ELR (cell line): ENCODE results near the gene RAMACL.
"Not testable (repeated sequence)": the region's sequence is repeated elsewhere in the genome, so short reads cannot be mapped to it uniquely, and the experiment has no call there.

Experiments used
- DNase-seq: peaks from one replicate; pipeline ENCODE4 v3.0.0-alpha.2; 2015; ENCODE audit warnings: low read depth

RAMACL gene

DNA sequence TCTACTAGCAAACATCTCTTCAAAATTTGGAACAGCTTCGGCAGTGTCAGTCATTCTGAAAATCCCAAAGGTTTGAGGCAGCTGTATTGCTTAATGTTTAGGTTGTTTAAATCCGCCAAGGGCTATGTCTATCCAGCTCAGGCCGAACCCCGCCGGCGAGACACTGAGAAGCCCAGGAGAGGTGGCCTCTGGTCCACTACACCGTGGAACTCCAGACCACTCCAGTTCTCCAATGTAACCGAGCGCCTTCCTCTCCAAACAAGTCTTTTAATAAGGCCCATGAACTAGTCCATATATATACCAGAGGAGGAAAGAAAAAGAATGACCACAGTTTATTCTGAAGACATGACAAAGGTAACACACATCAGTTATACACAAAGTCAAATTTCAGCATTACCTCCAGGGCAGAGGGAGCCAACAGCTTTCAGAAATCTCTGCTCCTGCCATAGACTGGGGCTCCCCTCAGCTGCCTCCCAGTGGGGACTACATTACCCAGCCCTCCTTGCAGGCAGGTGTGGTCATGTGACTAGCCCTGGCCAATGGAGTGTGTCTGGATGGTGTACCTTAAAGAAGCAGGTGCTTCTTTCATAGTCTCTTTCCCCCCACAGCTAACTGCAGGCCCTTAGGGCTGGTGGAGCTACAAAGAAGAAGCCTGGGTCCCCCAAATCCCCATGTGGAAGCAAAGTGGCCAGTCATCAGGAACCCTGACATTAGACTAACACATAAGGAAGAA lies at the start of gene RAMACL:
TSS of gene RAMACL (minus strand) at position 255 of the 733 bp plus-strand sequence. CDS start at position 54, 201 bp downstream.
- no peak for DNase-seq

DNA sequence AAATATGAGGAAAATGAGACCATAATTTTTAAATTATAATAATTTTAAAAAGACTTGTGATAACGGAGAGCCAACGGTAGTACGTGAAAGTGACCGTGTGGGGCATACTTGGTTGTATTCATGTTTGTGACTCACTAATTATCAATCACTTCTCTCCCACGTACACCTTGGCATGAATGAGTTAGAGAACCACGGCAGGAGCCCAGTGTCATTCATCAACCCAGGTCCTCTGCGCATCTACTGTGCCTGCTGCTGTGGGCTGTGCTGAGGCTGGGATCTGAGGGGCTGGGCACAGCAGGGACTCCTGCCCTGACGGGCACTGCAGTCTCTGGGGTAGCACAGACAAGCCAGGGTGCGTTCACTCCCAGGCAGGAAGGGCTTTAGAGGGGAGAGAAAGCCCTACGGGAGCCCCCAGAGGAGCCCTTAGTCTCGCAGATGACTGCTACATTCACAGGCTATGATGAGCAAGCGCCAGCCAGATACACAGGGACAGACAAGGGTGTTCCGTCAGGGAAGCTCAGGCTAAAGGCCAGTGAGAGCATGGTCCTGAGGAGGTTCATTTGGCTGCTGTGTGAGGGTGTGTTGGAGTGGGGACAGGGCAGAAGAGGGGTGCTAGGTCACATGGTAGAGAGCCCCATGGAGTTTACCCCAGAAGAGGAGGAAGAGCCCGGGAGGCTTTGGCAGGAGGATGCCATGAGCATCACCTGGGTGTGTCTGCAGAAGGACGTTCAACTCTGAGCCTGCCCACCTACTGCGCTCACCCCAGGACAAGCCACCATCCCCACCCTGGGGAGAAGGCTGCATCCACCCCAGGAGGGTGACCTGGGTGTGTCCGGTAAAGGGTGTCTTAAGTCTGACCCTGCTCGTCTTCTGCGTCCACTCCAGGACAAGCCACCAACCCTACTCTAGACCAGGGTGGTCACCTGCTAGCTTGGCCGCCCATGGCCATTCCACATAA lies 48.8 kb upstream of the RAMACL start:
- DNase-seq, result no peak

DNA sequence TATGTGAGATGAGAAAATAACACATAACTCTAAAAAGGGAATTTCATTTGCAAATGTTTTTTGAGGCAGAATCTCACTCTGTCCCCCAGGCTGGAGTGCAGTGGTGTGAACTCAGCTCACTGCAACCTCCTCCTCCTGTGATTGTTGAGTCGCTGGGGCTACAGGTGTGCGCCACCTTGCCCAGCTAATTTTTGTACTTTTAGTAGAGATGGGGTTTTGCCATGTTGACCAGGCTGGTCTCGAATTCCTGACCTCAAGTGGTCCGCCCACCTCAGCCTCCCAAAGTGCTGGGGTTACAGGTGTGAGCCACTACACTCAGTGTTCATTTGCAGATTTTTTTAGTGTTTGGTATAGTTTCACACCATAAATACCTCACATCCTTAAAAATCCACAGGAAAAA lies 48.1 kb upstream of the RAMACL start:
- DNase-seq, result not testable (repeated sequence)

DNA sequence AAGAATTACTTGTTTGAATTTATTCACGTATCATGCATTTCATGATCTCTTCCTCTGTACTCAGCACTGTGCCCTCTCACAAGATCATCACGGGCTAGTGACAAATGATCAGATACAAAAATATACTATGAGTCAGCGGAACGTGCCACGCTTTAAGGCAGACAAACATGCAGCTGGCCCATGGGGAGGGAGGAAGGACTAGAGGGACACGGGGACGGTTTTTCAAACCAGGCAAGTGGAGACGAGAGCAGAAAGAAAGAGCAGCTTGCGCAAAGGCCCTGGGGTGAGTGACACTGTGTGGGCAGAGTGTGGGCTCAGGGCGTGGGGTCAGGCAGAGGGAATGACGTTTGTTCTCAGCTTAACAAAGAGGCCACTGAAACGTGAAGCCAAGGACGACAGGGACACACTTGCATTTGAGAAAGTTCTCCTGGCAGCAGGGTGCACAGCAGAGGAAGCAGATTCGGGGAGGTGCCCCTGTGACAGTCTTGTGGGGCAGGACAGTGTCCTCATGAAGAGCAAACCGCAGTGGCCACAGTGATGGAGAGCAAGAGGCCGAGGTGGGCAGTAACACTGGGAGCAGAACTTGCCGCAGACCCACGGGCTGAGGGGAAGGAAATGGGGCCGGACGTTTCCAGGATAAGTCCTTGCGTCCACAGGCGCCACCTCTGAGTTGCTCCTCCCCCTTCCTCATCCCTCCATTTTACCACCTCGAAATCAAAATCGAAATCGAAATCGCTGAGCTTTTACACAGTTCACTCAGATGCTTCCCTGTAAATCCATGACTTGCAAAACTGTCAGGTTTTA lies 47.5 kb upstream of the RAMACL start:
- peak; percentile 7 for DNase-seq

DNA sequence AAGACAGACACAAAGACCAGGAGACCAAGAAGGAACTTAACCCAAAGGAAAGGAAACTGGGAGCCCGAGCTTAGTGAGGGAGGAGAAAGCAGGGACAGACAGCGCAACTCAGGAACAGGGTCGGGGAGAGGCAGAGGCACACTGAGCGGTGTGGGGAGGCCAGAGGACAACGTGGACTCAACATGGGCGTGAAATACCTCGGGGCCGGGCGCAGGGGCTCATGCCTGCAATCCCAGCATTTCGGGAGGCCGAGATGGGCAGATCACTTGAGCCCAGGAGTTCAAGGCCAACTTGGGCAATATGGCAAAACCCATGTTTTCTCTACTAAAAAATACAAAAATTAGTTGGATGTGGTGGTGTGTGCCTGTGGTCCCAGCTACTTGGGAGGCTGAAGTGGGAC lies 46.3 kb upstream of the RAMACL start:
- no peak for DNase-seq

DNA sequence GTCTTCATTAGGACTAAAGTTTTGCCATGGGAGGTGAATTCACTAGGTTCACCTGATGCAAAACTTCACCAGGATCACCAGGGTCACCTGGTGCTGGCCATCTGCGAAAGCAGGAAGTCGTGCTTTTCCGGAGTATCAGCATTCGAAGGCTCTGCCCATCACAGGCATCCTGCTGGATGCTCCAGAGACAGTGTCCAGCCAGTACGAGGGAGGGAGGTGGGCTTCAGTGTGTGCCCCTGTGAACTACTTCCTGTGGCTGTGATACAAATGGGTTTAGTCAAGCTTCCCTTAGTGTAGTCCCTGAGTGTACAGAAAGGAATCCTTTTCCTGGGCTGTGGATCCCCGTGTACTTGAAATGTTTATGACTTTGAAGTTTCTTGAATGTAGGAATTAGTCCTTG lies 44.0 kb upstream of the RAMACL start:
- DNase-seq, result no peak

DNA sequence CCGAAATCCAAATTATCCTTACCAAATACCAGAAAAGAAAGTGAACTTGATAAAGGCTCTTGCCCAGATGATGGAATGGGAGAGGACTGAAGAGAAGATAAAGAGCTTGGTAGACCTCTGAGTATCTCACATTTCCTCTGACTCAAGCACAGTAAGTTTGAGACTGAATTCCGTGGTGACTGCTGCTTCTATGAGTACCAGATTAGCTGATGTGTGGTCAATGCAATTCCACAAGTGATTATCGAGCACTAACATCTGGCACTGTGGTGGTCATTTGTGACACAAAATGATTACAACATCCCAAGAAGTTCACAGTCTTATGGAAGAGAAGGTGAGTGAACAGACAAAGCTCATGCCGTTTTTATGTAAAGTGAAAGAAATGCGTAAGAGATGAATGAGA lies 43.1 kb upstream of the RAMACL start:
- DNase-seq, result peak; percentile 21

DNA sequence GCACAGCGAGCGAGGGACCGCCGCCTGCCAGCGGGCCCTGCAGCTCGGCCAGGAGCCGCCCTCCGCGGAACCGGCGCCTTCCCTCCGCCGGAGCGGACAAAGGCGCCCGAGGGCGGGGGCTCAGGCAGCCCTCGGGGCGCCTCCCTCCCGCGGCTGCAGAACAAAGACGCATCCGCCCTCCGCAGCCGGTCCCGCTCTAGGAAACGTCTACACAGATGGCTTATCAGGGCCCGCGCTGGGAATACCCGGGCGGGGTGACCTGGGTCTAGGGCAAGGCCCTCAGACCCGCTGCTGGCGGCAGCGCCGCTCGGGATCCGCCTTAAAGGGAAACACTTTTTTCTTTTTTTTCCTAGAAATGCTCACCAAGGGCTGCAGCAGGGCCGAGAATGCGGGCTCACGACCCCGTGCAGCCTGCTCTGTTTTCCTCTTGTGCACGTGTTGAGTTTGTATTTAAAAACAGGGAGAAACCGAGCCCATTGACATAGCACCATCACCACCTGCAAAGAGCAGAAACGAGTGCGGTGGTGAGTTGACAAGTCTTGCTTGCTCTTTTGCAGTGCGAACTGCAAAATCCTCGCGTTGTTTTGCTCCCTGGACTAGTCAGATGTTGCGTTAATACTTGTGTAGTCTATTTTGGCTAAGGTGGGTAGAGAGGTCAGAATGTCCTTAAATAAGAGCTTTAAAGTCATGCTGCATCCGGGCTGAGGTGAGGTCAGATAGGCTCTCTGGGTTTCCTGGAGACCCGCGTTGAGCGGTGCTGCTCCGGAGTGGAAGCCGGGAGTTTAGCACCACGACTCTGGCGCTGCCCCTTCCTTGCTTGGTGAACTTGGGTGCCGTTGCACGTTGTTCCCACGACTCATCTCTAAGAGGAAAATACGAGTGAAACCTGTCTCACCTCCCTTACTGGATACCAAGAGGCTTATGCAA lies 41.7 kb upstream of the RAMACL start:
- DNase-seq, result peak; percentile 49

DNA sequence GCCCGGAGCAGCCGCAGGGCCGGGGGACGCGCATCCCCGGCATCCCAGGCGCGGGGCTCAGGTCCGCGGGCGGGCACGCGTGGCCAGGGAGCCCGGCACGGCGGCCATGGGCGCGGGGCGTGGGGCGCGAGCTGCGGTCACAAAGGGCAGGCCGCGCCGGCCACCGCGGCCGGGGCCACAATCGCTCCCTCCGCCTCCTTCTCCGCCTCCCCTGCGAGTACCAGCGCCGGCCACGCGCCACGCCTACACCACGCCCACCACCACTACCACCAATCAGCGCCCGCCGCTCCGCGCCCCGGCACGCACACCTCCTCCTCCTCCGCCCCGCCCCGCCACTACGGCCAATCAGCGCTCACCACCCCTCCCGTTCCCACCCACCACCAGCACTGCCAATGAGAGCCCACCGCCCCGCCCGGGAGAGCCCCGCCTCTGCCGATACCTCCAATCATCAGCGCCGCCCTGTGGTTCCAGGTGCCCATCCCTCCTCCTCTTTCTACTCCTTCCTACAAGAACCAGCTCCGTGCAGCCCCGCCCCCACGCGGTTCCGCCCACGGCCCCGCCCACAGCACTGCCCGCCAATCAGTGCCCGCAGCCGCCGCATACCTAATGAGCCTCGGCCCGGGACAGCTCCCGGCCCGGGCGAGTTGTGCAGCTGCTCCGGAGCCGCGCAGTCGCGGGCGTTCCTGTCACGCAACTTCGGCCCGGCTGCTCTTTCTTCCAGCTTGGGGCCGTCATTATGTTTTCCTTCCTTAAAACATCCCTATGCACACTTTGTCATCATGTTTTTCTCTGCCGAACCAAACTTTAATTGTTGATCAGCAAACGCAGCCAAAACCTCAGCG lies 40.8 kb upstream of the RAMACL start, which contains the start of gene RPS6KA2:
TSS of gene RPS6KA2 (minus strand) at position 219 of the 842 bp plus-strand sequence. CDS start 232 bp downstream, outside the sequence.
- DNase-seq, result peak; percentile 92

DNA sequence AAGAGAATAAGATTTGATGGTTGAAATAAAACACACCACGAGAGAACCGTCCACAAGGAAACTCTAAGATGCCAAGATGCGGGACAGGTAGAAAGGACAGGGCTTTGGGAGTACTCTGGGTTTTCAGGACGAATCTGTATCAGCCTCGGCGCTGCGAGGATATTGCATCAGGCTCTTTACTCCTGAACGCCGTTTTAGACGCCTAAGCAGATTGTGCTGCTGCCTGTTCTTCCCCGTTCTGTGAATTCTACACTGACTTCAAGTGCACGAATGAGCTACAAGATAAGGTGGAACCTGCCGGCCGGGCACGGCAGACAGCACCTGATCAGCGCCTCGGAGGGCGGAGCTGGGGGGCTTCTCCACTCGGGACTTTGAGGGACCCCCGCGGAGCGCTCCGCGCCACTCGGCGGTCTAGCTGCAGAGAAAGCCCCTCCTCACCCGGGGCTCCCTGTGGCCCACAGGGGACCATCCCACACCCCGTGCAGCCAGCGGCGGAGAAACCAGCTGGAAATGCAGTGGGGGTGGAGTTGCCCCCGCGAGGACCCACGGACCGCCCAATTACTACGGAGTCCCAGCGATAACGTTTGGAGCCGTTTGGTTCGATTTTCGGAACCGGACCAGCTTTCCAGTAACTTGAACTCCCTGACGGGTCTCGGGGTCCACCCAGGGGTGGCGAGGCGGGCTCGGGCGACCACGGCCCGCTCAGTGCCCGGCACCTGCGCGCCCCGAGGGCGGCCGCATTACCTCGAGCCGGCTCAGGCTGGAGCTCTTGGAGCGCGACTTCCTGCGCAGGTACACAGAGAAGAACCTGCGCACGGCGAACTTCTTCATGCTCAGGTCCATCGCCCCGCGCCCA lies 39.9 kb upstream of the RAMACL start:
- DNase-seq, result peak; percentile 22

DNA sequence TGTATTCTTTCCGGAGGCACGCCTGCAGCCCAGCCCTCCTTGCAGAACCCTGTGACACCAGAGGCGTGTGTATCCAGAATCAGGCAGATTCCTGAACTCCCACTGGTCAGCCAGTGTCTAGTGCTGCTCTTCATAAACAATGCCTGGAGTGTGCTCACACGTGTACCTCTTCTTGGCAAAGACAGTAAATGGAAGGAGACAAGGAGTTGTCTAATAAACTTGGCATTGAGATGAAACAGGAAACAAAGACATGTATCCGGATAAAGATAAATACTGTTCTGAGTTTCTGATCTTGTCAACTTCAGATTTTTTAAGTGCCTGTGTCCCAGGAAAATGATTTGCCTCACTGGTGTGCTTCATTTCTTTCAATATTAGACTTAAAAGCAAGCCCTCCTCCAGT lies 38.9 kb upstream of the RAMACL start:
- DNase-seq, result no peak

DNA sequence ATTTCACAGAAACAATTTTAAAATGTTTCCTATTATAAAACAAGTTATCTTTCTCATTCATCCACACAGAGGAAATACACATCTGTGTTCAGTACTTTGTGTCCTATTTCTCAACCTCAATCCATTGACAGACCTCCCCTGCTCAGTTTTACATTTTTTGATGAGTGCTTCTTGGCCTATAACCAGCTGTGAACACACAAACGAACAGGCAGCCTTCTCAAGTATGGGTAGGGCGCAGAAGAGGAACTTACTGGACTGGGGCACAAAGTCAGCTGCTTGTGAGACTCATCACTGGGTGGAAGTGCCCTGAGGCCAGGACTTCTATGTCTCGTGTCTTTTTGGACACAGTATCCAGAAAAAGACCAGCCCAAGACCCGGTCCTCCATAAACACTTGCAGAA lies 37.8 kb upstream of the RAMACL start:
- DNase-seq, result no peak

DNA sequence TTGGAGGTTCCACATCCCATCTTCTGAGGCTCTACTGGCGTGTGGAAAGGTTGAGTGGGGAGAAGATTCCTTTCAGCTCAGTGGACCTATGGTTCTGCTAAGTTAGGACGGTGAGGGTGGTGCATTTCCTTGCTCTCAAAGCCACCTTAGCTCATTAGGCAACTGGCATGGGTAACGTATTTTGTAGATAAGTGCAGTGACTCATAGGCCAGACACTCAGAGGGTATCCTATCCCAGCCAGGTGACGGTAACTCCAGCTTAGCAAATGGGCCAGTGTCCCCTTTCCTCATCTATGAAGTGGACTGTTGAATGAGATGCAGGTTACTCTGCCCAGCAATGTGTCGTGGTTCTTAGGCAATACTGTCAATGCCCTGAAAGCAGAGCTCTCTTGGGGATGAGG lies 36.8 kb upstream of the RAMACL start:
- no peak for DNase-seq

DNA sequence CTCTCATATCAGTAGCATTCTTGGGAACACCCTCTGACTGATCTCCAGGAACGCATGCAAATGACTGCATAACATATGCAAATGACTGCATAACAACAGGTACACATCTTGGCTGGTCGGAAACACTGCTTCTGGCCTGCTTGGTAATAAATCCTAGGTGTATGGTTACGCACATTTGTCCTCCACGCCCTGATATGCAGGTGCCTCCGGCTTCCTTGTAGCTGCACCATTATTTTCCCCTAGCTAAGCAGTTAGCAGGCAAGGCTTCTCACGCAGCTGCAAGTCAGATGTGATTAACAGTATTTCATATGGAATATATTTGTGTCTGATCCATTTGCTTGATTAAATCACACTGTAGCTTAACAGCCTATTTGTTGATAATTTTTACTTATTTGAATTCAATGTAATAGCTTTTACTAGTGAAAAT lies 34.6 kb upstream of the RAMACL start:
- no peak for DNase-seq

DNA sequence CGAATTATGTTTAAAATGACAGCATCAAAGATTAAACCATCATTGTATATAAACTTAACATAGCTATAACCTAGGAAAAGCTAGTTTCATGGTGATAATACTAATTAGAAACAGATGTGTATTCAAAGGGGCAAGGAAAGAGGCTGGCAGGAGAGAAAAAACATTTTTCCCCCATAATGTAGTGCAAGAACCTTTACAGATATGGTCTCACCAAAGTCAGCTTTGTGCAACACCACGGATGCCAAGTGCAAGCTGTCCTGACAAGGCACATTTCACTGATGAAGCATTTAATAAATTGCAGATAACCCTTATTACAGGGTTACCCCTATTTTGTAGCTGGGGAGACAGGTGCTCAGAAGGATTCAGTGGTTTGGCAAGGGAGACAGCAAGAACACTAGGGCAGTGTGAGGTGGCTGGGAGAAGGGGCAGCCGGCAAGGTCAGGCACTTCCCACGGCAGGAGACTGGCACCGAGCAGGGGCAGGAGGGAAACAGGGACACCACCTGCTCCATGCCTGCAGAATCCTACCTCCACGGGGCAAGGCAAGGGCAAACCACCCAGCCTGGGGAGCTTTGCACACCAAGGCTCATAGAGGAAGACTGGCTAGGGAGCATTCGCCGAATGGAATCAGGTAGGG lies 34.1 kb upstream of the RAMACL start:
- DNase-seq, result no peak

DNA sequence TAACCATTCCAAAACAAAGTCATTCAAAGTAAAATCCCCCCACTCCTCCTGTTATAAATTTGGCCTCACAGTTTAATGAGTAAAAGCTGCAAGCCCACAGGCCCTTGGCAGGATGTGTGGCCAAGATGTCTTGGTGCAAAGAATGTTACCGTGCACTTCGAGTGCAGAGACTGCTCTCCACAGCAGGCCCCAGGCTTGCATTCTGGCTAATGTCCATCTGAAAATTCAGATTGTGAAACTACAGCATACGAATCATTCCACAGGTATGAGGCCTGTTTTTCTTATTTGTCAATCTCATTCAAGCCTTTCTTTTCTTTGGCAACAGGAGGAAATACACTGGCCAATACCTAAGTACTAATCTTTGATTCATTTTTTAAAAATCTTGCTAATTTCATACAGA lies 33.4 kb upstream of the RAMACL start:
- DNase-seq, result peak; percentile 55

DNA sequence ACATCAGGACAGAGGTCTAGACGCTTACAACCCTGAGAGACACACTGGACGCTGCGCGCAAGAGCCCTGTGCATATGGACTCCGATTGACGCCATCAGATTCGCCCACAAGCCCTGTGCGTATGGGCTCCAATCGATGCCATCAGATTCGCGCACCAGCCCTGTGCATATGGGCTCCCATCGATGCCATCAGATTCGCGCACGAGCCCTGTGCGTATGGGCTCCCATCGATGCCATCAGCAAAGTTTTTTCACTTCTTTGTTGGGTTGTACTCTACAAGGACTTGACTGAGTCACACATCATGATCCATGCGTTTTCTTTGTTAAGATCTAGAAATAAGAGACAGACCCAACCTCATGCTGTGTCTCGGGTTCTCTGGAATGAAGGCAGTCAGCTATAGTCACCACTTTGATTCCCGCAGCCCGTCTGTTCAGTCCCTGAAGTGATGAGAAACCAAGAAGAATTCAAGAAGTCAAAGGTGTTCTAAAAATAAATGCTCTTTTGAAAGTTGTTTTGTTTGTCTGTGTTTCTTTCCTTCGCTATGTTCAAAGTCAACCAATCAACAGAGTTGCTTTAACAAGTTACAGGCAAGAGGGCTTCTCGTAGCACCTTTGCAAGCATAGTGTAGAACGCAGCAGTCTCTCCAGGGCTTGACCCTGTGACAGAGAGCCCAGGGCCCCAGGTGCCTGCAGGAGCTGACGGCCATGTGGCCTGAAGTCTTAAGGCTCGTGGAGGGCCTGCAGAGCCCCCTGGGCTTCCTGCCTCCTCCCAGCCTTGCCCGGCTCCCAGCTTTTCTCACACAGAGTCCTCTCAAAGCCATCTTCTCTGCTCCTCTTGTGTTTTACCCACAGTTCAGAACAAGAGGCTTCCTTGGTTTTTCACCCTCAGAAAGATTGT lies 32.6 kb upstream of the RAMACL start:
- no peak for DNase-seq

DNA sequence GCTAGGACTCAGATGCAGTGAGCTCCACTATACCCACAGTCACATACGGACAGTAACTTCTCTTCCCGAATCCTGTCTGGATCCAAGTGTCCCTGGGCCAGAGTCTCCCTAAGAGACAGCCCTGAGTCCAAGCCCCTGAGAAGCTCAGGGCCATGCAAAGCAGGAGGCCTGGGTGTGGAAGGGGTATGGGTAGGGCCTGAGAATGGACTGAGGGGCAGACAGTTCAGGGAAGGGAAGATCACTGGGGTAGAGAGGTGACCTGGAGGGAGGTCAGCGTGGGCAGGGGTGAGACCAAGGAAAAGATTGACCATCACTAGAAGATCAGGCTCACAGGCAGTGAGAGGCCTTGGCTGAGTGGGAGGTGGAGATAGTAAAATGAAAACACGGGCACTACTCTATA lies 31.8 kb upstream of the RAMACL start:
- no peak for DNase-seq
